HG03135 (cell line): Measurements from ENCODE around the gene FLT3.
"Not testable (repeated sequence)": the region's sequence is repeated elsewhere in the genome, so short reads cannot be mapped to it uniquely, and the experiment has no call there.

Experiments used
- ATAC-seq: cut with Tn5 transposase; IDR thresholded peaks from one replicate; pipeline ENCODE4 v1.9.1; 2021; ENCODE audit warnings: mild to moderate bottlenecking, moderate library complexity; ENCODE audit not compliant: unreplicated experiment

Gene FLT3

DNA sequence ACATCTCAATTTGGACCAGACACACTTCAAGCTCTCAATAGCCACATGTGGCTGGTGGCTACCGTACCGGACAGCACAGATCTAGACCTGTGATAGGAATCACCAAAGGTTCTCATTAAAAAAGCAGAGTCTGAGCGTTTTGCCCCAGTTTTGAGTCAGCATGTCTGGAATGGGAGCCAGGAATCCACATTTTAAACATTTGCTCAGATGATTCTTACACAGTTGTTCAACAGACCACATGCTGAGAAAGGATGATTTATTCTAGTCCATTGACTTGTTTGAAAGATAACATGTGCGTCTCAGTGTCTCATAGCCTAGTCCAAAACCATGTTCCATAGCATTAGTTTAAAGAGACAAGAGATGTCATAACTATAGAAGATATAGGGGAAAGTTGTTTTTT, 53.4 kb downstream of the FLT3 start:
- ATAC-seq, result no peak

DNA sequence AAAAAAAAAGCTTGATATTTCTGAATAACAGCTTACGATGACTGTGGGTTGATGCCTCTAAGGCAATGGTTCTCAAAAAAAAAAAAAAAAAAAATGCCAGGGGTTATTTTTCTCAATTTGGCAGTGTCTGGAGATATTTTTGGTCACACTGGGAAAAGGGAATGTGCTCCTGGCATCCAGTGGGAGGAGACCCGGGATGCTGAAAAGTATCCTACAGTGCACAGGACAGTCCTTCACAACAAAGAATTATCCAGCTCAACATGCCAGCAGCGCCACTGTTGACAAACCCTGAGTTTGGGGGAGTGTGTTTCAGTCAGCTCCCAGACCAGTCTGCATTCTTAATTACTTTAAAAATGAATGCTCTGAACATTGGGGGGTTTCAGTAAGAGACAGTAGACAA, 54.5 kb downstream of the FLT3 start:
- ATAC-seq, result no peak

GRCh38 chr13:28044608-28045007, 55.8 kb downstream of the FLT3 start:
- ATAC-seq, result no peak

DNA sequence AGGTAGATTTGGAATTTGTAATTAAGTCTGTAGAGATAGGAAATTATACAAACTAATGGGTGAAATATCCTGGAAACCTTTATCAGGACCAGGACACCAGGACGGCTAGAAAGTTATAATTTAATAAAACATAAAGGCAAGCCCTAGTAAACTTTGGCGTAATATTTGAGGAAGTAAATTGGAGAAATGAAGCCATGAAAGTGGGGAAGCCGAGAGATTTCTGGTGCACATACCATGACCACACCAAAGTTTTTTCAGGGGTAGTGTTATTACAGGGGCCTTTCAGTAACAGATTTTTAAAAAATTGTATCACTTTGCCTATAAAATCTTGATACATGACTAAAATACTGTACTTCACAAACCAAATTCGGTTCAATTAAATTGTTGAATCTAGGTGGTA, 57.2 kb downstream of the FLT3 start:
- ATAC-seq, result no peak

DNA sequence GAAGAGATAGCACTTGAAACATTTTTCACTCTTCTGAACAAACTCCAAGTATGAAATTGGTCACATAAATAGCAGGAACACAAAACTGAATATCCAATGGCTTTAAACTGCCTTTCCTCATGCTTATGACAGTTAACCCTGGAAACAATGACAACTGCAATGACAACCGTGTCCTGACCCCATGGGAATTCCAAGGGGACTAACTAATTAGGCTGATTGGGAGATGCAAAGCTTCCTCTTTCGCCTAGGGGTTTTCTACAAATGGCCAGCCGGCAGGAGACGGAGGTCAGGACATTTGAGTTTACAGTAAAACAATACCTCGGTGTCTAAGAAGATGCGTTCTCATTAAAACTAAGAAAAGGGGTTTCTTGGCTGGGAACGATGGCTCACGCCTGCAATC, 58.9 kb downstream of the FLT3 start:
- no peak for ATAC-seq

DNA sequence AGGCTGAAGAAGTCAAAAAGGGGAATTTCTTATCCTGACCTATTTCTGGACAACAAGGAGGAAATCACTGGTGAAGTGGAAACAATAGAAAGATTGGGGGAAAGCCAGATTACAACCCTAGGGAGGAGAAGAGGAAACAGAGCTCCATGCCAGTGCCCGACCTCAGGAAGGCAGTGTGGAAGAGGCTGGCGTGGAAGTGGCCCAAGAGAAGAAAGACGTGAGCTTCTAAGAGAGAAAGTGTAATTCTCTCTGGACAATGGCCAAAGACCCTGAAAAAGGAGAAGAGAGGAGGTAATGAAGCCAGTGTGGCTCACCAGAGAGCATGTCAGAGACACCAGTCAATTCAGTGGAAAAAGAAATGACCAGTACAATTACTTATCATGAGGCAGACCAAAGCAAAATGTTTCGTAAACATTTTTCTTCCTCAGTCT, 59.3 kb downstream of the FLT3 start:
- ATAC-seq, result no peak

- no peak for ATAC-seq
These were observed 63.0 kb downstream of the FLT3 start for GRCh38 chr13:28037399-28037798.

- no peak for ATAC-seq
These were observed 65.1 kb downstream of the FLT3 start for GRCh38 chr13:28035146-28035782.

GRCh38 chr13:28033894-28034655, 66.3 kb downstream of the FLT3 start:
- no peak for ATAC-seq

- not testable (repeated sequence) for ATAC-seq
These were observed 67.9 kb downstream of the FLT3 start for GRCh38 chr13:28032438-28032837.

DNA sequence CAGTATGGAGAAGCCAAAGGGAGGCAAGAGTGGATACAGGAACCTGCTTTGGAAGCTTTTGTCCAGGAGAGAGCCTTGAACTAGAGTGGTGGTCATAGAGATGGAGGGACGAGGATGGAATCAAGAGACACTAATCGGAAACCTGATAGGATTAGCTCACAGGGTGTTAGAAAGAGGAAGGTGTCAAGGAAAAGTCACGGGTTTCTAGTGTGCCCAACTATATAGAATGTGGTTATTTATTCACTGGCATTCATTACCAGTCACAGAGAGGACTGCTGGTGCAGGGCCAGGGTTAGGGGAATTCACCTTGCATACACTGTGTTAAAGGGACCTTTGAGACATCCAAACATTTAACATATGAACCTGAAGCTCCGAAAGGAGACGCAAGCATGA, 68.5 kb downstream of the FLT3 start:
- no peak for ATAC-seq

DNA sequence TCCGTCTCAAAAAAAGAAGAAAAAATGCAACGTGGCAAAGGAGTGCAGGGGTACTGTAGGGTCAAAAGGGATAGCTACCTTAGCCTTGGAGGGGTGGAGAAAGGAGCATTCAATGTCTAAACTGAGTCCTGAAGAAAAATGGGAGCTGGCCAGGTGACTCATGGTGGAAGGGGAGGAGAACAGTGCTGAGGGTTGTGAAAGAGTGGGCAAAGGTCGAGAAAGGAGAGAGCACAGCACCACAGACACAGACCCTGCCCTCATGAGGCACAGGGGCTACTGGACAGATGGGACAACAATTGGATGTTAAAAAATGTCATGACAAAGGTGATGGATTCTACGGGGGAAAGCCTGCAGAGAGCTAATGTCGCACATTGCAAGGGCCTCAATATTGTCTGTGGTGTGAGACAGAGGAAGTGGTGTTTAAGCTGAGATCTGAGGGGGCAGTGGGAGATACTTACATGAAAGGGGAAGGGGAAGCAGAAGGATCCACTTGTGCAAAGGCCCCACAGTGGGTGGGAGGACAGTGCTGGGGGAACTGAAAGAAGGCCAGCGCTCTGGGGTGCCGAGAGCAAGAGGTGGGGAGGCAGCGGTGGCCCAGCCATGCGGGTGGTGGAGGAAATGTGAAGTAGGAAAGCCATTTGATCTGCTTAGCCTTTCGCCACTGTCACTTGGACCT, 69.0 kb downstream of the FLT3 start:
- no peak for ATAC-seq

GRCh38 chr13:28027607-28028364, 72.6 kb downstream of the FLT3 start:
- ATAC-seq, result no peak

- ATAC-seq, result no peak
These were observed 73.3 kb downstream of the FLT3 start for GRCh38 chr13:28027071-28027470.

DNA sequence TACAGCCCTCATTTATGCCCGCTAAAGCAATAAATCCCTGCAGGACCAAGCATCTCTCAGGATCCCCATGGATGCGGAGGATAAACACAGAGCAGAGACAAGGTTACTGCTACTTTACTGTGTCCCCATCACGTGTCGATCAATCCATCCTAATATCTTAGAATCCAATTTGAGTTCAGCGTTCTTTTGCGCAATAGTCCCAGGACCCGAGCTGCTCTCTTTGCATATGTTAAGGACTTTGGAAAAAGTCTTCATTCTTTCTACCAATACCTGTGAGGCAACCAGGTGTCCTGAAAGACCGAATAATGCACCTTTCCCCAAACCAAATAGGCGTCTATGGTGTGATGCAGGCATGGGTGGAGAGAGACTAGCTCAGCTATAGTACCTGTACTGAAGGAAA, 73.9 kb downstream of the FLT3 start:
- no peak for ATAC-seq

DNA sequence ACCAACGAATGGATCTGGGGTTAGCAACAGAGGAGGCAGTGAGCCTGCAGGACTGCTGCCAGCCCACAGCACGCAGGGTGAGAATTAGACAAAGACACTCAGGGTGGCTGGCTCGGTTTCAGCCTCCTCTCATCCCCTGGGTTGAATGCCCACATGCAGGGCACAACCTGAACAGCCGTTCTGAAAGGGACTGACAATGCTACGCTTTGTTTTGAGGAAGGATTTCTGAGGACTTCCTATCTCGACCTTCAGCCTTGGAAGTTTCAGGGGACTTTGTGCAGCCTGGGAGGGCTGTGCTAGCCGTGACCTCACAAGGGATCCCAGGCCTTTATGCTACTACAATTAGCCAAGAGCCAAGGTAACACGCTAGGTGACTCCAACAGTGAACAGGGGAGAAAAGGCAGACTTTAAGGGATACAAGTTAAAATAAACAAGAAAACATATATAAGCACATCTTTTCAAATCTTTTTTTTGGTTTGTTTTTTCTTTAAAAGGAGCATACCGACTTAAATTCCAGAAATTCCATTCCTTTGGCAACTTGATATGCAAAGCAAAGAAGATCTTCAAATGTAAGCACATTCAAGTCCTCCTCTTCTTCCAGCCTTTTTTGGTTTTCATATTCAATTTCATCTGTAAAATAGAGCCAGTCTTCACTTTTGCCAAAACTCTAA, 77.4 kb downstream of the FLT3 start:
- ATAC-seq, result no peak

GRCh38 chr13:28014301-28014700, 86.1 kb downstream of the FLT3 start:
- ATAC-seq, result no peak

- no peak for ATAC-seq
These were observed 86.9 kb downstream of the FLT3 start for GRCh38 chr13:28013482-28013881.

- peak; percentile 91 for ATAC-seq
These were observed 87.5 kb downstream of the FLT3 start for GRCh38 chr13:28012896-28013295.

- ATAC-seq, result no peak
These were observed 88.0 kb downstream of the FLT3 start for GRCh38 chr13:28012383-28012782.

DNA sequence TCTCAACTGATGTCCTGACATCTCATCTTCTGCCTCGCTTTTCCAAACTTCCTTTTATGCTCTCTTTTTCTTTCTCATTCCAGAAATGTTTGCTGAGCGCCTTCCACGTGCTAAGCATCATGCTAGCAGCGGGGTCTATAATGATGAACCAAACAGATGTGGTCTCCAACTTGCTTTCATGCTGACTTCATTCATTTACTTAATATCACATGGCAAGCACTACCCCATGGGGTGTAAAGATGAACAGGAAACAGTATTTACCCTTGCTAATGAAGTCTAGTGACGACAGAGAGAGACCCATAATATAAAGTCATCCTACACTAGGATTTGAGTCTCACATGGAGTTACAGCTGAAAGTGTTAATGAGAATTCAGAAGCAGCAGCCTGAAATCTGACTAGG, 90.3 kb downstream of the FLT3 start:
- ATAC-seq, result no peak
